Stimulated activated CD4-positive, alpha-beta T cell treated with anti-CD3 and anti-CD28 coated beads, Interleukin-4, amount 100 ng/mL, for 4 hours (primary cell): Measurements from ENCODE around the gene SPSB3.

Experiments used
- DNase-seq, 2 experiments: peaks; one replicate each; pipeline ENCODE4 v3.0.0-alpha.2; 2020

SPSB3 gene

DNA sequence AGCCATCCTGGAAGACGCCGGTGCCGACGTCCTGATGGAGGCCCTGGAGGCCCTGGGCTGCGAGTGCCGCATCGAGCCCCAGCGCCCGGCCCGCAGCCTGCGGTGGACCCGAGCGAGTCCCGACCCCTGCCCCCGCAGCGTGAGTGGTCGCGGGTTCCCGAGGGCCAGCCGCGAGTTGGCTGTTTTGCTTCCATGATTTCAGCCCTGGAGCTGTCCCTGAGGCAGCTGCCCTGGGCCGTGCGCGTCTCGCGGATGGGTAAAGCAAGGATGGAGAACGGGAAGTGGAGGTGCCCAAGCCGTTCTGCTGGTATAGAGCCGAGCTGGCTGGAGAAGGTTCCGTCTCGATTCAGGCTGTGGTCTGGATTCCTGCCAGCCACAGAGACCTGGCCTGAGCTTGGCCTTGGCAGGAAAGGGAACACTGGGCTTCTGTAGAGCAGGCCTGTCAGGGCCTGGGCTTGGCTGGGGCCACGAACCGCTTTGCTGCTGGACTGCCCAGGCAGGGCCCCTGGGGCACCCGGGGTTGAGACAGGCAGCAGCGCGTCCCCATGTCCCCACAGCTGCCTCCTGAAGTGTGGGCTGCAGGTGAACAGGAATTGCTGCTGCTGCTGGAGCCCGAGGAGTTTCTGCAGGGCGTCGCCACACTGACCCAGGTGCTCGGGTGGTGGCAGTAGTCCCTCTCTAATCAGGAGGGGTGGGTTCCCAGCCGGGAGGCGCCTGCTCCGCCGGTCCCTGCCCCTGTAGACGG is 8.5 kb downstream of the SPSB3 start:
- DNase-seq = no peak

DNA sequence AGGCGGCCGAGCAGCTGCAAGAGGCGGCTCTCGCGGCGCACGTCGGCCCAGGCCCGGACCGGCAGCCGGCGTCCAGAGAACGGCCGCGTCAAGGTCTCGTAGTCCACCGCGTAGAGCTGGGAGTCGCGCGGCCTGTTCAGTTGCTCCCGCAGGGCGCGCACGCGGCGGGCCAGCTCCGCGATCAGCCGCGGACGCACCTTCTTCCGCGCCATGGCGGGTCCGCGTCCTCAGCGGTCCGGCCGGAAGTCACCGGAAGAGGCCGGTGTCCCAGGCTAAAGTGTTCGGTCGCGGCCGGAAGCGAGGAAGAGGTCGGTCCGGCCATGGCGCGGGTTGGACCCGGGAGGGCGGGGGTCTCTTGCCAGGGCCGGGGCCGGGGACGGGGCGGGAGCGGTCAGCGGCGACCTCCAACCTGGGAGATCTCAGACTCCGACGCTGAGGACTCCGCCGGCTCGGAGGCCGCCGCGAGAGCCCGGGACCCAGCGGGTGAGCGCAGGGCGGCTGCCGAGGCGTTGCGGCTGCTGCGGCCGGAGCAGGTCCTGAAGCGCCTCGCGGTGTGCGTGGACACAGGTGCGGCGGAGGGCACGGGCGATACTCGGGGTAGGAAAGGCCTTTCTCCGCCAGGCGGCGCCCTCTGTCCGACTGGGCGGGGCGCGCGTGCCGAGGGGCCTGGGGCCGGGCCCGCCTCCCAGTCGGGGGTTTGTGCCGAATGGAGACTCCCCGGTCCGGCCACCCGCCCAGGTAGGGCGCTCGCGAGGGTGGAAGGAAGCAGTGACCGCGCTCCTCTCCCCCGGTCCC is 9.3 kb downstream of the SPSB3 start, which contains the start of gene MRPS34:
Gene MRPS34 (minus strand): TSS at position 227 of the 795 bp plus-strand sequence. CDS start 15 bp downstream, at position 212.
- peak; percentile 68 to 78 for DNase-seq

DNA sequence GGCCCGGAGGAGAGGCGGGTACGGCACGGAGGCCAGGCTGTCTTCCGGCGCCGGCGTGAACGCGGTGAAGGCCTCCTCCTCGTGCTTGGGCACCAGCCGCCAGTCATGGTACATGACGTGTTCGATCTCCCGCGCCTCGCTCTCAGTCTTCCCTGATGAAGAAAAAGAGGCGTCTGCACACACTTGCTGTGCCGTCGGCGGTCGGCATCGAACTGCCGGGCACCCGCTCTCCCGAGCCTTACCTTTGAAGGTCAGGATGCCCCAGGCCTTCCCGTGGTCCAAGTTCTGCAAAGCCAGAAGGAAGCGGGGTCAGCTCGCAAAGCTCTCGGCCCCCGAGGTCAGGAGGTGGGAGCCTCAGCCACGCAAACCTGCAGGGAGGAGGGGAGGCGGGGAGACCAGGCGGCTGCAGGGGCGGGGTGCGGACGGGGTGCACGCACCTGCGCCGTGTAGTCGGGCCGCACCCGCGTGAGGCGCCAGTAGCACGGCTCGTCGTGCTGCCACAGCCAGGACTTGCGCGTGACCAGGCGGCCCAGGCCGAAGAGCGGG is 9.9 kb downstream of the SPSB3 start, which contains the start of gene EME2:
Gene EME2 (plus strand): TSS at position 449 of the 546 bp plus-strand sequence. CDS start 418 bp downstream, outside the sequence.
- DNase-seq = peak; percentile 49 to 52

DNA sequence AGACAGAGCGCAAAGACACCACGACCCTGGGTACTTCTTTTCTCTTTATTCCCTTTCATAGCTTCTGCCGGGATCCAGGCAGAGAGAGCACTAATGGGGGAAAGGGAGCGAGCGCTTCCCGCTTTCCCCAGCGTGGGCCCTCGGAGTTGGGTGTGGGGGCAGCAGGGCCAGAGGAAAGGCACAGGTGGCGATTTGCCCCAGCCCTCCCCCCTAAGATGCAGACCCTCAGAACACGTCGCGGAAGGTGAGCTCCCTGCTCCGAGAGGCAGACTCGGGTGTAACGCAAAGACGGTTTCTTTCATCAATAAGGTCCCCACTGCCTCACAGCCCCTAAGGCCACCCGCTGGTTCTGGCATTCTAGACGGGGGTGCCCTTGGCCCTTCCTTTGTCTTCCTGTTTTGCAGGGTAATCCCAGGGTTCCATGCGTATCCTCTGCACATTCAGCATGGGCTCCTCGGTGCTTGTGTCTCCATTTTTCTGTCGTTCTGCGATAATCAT is 10.5 kb downstream of the SPSB3 start:
- DNase-seq = no peak

DNA sequence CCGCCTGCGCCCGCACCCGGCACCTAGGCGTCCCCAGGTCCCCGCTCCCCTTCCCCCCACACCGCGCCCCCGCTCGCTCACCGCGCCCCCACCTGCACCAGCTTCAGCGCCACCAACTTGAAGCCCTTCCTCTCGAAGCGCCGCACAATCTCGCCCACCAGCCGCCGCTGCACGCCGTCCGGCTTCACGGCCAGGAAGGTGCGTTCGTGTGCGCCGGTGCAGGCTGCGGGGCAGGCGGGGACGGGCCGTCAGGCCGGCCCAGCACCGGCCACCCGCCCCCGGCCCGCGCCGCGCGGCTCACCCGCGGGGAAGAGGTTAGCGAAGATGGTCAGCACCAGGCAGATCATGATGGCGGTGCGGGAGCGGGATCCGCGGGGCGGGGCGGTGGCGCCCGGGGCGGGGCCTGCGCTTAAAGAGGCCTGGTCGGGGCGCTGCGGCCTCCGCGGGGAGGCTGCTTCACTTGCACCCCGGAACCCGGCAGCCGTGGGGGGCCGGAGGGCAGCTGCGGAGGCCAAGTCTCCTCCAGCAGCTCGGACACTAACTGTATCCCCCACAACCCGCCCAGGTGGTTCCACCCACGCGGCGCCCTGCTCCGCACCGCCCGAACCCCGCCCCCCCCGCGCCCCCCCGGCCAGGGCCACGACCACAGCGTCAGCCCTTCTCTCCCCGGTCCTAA is 11.0 kb downstream of the SPSB3 start, which contains the start of gene NME3:
Gene NME3 (minus strand): TSS at position 356 of the 676 bp plus-strand sequence. CDS start 9 bp downstream, at position 347.
- DNase-seq = peak; percentile 66 to 81

DNA sequence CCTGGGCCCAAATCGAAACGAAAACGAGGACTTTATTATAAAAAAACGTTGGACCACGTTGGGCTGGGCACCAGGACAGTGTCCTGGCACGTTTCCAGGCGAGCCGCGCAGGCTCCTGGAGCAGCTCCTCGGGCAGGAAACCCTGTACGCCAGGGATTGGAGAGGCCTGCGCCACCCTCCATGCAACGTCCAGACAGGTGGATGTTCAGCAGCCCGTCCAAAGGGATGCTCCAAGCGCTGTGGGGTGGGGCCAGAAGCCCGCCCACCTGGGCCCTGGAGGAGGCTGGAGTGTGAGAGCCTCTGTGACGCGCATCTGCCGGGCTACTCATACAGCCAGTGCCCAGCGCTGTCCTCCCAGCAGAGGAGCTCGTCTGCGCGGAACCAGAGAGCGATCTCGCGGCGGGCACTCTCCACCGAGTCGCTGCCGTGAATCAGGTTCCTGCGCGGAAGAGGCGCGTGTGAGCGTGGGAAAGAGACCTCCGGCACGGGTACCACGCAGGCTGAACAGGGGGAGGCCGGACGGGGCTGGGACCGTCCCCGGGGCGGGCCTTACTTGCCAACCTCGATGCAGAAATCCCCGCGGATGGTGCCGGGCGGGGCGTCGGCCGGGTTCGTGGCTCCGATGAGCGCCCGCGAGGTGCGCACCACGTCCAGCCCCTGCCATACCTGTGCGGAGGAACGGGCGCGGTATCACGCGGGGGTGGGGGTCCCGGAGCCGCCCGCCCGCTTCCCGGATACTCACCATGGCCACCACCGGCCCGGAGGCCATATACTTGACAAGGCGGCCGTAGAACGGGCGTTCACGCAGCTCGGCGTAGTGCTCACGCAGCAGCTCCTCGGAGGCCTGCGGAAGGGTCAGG is 11.8 kb downstream of the SPSB3 start:
- DNase-seq = peak; percentile 46 to 62

DNA sequence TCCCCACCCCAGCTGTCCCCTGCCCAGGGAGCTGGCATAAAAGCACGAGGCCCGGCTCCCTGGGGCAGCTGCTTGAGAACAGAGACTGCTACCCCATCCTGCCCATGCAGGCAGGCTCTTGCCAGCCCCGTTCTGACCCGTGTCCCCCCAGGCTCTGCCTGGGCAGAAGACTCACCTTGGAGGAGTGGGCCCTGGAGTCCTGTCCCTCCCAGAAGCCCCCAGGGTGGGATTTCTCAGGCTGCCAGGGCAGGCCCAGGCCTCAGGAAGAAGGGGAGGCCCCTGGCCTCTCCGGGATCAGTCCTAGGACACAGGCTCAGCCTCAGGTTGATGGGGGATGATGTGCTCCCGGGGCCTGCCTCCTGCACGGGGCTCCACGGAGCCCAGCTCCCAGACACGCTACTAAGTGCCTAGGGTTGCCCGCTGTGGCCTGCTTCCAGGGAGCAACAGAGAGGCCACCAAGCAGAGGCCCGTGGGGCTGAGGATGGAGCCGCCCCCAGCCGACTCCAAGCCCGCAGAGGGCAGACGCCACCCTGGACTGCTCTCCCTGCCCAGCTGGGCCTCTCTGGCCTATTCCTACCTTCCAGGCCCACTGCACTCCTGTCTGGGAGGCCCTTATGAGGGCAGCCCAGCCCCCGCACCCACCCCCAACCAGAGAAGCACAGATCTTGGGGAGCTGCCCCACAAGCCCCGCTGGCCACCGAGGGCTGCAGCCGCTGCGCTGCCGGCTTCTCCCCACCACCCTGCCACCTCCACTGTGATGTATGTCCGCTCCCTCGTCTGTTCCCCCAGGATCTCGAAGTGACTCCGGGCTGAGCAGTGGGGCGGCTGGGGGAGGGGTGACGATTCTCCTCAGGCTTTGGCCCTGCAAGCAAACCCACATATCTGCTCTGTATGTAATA is 12.7 kb downstream of the SPSB3 start:
- DNase-seq = no peak

DNA sequence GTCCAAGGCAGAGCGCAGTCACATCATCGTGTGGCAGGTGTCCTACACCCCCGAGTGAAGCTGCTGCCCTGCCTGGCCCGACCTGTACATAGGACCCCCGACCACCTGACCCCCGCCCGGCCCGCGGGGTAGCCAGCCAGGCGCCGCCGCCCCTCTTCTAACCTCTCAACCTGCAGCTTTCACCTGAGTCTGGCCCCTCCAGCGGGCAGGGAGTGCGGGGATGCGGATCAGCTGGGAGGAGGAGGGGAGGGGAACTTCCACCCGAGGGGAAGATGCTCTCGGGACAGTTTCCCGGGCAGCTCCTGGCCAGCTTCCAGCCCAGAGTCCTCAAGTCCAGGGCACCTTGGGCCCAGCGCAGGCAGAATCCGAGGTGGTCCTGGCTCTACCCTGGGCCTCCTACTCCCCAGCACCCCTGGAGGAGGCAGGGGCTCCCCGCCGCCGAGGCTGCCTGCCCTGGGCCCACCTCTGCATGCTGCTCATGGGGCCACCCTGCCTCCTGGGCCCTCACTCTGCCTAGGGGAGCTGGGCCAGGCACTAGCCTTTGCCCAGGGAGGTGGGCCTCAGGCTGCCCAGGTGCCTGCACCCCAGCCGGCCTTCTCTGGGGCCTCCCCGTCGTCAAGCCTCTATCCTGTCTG is 13.5 kb downstream of the SPSB3 start:
- DNase-seq = no peak

DNA sequence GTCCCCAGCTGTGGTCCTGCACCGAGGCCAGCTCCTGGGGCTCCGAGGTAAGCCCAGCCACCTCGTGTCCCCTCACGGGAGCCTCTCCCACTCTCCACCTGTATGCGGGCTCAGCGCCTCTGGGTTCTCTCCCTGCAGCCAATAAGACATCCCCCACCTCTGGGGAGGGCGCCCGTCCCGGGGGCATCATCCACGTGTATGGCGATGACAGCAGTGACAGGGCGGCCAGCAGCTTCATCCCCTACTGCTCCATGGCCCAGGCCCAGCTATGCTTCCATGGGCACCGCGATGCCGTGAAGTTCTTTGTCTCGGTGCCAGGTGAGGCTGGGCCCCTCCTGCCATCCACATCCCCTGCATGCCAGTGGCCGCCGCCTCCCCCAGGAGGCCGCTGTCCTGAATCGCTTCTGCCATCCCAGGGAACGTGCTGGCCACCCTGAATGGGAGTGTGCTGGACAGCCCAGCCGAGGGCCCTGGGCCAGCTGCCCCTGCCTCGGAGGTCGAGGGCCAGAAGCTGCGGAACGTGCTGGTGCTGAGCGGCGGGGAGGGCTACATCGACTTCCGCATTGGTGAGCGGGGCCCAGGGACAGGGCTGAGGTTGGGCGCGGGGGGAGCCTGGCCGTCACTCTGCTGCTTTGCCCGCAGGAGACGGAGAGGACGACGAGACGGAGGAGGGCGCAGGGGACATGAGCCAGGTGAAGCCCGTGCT is 14.2 kb downstream of the SPSB3 start:
- no peak for DNase-seq

DNA sequence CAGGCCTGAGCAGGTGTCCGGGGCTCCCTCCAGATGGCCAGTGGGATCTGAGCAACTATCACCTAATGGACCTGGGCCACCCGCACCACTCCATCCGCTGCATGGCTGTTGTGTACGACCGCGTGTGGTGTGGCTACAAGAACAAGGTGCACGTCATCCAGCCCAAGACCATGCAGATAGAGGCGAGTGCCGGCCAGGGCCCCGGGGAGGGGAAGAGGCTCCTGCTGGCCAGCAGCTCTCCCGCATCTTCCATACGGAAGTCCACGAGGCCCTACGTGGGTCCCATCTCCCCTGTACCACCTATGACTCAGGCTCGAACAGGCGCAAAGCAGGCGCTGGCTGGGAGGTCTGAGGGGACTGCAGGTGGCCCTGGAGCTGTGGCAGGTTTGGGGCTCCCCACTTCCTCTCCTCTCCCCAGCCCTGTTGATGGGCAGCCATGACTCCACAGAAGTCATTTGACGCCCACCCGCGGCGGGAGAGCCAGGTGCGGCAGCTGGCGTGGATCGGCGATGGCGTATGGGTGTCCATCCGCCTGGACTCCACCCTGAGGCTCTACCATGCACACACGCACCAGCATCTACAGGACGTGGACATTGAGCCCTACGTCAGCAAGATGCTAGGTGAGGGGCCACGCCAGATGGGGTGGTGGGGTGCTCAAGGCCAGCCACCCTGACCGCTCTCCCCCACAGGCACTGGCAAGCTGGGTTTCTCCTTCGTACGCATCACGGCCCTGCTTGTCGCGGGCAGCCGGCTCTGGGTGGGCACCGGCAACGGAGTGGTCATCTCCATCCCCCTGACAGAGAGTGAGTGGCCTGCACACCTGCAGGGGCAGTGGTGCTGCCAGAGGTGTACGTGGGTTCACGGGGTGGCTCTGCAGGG is 15.0 kb downstream of the SPSB3 start:
- DNase-seq = no peak

DNA sequence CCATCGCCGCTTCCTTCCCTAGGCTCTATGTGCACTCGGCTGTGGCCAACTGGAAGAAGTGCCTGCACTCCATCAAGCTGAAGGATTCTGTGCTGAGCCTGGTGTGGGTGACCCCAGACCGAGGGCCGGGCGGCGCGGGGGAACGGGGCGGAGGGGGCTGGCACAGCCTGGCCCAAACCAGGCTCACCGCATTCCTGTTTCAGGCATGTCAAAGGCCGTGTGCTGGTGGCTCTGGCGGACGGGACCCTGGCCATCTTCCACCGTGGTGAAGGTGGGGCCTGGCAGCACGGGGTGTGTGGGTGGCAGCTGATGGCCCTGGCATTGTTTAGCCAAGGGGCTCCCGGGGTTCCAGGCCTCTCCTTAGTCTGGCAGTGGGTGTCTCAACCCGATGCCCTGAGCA is 15.7 kb downstream of the SPSB3 start:
- DNase-seq = no peak

DNA sequence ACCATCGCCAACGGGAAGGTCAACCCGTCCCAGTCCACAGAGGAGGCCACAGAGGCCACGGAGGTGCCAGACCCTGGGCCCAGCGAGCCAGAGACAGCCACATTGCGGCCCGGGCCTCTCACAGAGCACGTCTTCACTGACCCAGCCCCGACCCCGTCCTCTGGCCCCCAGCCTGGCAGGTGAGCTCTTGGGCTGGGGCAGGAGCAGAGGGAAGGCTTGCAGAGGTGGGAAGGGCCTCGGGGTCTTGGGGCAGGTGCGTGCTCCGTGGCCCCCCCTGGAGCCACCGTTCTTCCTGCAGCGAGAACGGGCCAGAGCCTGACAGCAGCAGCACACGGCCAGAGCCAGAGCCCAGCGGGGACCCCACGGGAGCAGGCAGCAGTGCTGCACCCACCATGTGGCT is 16.1 kb downstream of the SPSB3 start:
- no peak for DNase-seq

DNA sequence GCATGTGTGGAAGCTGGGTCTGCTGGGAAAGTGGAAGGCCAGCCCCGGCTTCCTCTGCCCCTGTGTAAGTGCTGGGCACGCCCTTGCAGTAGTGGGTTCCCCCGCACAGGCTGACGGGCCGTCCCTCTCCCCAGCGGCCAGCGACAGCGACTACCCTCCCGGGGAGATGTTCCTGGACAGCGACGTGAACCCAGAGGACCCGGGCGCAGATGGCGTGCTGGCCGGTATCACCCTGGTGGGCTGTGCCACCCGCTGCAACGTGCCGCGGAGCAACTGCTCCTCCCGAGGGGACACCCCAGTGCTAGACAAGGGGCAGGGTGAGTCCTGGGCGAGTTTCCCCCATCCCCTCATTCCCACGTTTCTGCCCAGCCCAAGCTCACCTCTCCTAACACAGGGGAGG is 16.5 kb downstream of the SPSB3 start:
- DNase-seq = no peak

DNA sequence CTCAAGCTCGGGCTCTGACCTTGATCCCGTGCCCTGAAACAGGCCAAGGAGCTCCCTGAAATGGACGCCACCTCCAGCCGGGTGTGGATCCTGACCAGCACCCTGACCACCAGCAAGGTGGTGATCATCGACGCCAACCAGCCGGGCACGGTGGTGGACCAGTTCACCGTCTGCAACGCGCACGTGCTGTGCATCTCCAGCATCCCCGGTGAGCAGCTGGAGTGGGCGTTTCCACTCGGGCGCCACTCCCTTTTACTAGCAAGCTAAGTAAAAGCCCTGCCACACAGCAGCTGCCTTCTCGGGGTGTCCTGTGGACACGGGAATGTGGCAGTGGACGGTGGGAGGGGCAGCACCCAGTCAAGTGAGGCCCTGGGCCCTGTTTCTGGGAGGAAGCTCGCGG is 17.4 kb downstream of the SPSB3 start:
- DNase-seq = no peak

DNA sequence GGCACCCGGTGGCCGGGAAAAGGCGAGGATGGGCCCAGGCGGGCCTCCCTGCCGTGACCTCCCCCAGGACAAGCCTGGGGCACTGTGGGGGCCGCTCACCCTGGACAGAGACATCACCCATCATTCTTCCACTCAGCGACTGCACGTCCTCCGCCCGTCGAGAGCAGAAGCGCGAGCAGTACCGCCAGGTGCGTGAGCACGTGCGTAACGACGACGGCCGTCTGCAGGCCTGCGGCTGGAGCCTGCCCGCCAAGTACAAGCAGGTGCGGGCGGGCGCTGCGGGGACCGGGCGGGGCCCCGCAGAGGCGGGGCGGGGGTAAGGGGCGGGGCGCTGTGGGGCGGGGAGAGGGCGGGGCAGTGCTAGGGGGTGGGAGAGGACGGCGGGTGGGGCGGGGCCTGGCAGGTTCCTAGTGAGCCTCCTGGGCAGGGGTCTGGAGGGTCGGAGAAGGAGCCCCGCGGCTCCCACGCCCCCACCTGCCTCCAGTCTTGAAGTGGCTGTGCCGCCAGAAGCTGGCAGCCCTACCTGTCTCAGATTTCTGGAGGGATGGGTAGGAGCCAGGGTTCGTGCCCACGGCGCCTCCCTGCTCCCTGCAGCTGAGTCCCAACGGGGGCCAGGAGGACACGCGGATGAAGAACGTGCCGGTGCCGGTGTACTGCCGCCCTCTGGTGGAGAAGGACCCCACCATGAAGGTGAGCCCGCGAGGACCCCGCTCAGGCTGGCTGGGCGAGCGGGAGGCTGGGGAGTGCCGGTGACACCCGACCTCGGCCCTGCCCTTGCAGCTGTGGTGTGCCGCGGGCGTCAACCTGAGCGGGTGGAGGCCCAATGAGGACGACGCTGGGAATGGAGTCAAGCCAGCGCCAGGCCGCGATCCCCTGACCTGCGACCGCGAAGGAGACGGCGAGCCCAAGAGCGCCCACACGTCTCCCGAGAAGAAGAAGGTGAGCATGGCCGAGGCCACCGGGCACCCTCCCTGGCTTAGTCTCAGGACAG is 18.6 kb downstream of the SPSB3 start:
- no peak for DNase-seq

DNA sequence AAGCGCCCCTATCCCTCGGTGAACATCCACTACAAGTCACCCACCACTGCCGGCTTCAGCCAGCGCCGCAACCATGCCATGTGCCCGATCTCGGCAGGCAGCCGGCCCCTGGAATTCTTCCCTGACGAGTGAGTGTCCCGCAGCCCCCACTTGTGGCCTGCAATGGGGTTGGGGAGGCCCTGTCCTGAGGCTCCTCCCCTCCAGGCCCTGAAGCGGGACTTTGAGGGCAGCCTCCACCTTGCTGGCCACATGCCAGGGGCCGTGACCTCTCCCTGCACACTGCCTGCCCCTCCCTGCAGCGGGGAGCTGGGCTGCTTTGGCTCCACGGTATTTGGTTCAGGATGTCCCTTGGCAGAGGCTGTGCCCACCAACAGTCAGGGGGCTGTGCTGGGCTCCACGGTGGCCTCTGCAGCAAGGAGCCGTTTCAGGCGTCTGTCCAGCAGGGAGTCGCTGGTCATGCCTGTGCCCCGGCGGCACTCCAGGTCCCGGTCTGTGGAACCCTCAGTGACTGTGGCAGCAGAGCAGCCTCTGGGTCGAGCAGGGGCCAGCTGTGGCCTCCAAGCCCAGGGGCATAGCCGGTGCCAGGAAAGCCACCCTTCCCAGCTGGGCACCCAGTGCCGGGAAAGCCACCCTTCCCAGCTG is 19.4 kb downstream of the SPSB3 start:
- no peak for DNase-seq
